Vagina (tissue), 2 donors: ENCODE measurements around the gene LIMCH1.

Source experiments
- POLR2A ChIP-seq, 2 donors: fragments of 450-650 bp; IDR thresholded peaks; one replicate each; pipeline ENCODE4 v1.6.1; 2017; ENCODE audit warnings: antibody characterized with exemption in 2 of 2, mild to moderate bottlenecking in 2 of 2, moderate library complexity in 2 of 2
- TF ChIP-seq, protein P1 (sequence below), 3 experiments: fragments of 450-650 bp in 2 of 3; fragments of 200-600 bp in 1 of 3; sonication (generic) in 1 of 3; IDR thresholded peaks; one replicate each; pipeline ENCODE4 v1.5.1; 2017 to 2019; ENCODE audit warnings: antibody characterized with exemption in 3 of 3, mild to moderate bottlenecking in 2 of 3, moderate library complexity in 2 of 3

DNA sequence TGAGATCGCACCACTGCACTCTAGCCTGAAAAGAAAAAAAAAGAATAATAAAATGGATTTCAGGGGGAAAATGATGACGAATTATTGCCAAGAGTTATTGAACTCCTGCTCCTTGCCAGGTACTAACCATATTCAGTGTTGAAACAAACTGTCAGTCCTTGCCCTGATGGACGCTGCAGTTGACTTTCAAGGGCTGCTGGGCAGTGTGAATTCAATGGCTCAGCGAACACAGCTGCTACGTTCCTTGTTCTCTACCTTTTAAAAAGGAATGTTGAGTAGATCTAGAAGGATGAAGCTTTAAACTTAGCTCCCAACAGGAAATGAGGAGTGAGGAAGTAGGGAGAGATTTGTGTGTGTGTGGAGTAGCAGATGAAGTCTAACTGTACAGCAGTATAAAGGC lies 2.7 kb downstream of the LIMCH1 start:
- TF ChIP-seq, protein P1, sequence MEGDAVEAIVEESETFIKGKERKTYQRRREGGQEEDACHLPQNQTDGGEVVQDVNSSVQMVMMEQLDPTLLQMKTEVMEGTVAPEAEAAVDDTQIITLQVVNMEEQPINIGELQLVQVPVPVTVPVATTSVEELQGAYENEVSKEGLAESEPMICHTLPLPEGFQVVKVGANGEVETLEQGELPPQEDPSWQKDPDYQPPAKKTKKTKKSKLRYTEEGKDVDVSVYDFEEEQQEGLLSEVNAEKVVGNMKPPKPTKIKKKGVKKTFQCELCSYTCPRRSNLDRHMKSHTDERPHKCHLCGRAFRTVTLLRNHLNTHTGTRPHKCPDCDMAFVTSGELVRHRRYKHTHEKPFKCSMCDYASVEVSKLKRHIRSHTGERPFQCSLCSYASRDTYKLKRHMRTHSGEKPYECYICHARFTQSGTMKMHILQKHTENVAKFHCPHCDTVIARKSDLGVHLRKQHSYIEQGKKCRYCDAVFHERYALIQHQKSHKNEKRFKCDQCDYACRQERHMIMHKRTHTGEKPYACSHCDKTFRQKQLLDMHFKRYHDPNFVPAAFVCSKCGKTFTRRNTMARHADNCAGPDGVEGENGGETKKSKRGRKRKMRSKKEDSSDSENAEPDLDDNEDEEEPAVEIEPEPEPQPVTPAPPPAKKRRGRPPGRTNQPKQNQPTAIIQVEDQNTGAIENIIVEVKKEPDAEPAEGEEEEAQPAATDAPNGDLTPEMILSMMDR (IDR thresholded peaks at IDR 0.05): no peak
- no peak for TF ChIP-seq POLR2A (IDR thresholded peaks at IDR 0.05)
